ENCODE results near the gene MTOR. TPM values are rescaled to one million over a fixed set of nuclear protein-coding genes. Genes with fewer than 3 reads are reported as not detected.

The MTOR gene
- total and polyA plus RNA-seq, 2 experiments from 2014 or later, result 17.2 to 37.7 TPM

- Histone ChIP-seq H3K9me2 (replicated peaks; ENCODE audit: insufficient read depth) (no peaks in the 10 kb centered on the region), H3K27ac (no peak overlapping the region), H3K9me3 (ENCODE audit: low read depth) (no peaks in the 10 kb centered on the region), H3K4me1 (ENCODE audit: insufficient read depth) (no peaks in the 10 kb centered on the region), H3K27me3 (no peaks in the 10 kb centered on the region), H4K20me1 (ENCODE audit: insufficient read depth, poor library complexity, severe bottlenecking) (no peaks in the 10 kb centered on the region), H3K79me2 (no peaks in the 10 kb centered on the region), H3K36me3 (replicated peaks; ENCODE audit: insufficient read depth, low read depth) (no peaks in the 10 kb centered on the region), H2AFZ (no peak overlapping the region), H3K4me2 (no peak overlapping the region), H3K4me3 (no peak overlapping the region)
- WGBS (ENCODE audit: low lambda C conversion rate, missing lambda C conversion rate), result 83% methylated on average over 3 of the region's 3 CpGs
- DNase-seq (ENCODE audit: low spot score), result no peak
- TF ChIP-seq CTCF (IDR thresholded peaks at IDR 0.05; ENCODE audit: poor library complexity), result no peak
- TF ChIP-seq EZH2 (IDR thresholded peaks at IDR 0.05; ENCODE audit: borderline replicate concordance), result no peak
- TF ChIP-seq EZH2phosphoT487 (IDR thresholded peaks at IDR 0.05; ENCODE audit: low read depth, severe bottlenecking, unreplicated experiment), result no peak
Observed at GRCh38 chr1:11286735-11287410, 24.5 kb upstream of the MTOR start.

- no peak for DNase-seq (ENCODE audit: low spot score)
- H3K79me2 ChIP-seq, result no peaks in the 10 kb centered on the region
- no peaks in the 10 kb centered on the region for H4K20me1 ChIP-seq (ENCODE audit: insufficient read depth, poor library complexity, severe bottlenecking)
- no peaks in the 10 kb centered on the region for H3K9me3 ChIP-seq (ENCODE audit: low read depth)
- WGBS (ENCODE audit: low lambda C conversion rate, missing lambda C conversion rate), result 87% methylated on average over 7 of the region's 7 CpGs
- H3K27me3 ChIP-seq, result no peaks in the 10 kb centered on the region
- H3K36me3 ChIP-seq (replicated peaks; ENCODE audit: insufficient read depth, low read depth), result no peaks in the 10 kb centered on the region
- no peak overlapping the region for H3K4me3 ChIP-seq
- peak; percentile 46 for TF ChIP-seq CTCF (IDR thresholded peaks at IDR 0.05; ENCODE audit: poor library complexity)
- TF ChIP-seq EZH2 (IDR thresholded peaks at IDR 0.05; ENCODE audit: borderline replicate concordance), result no peak
- no peak for TF ChIP-seq EZH2phosphoT487 (IDR thresholded peaks at IDR 0.05; ENCODE audit: low read depth, severe bottlenecking, unreplicated experiment)
- H3K9me2 ChIP-seq (replicated peaks; ENCODE audit: insufficient read depth), result no peaks in the 10 kb centered on the region
- no peak overlapping the region for H2AFZ ChIP-seq
- H3K4me2 ChIP-seq, result no peak overlapping the region
- H3K27ac ChIP-seq, result no peak overlapping the region
- no peaks in the 10 kb centered on the region for H3K4me1 ChIP-seq (ENCODE audit: insufficient read depth)
Observed at GRCh38 chr1:11285883-11286734, 23.8 kb upstream of the MTOR start.

GRCh38 chr1:11284784-11285183 is 22.4 kb upstream of the MTOR start:
- H3K27me3 ChIP-seq, result no peaks in the 10 kb centered on the region
- TF ChIP-seq EZH2phosphoT487 (IDR thresholded peaks at IDR 0.05; ENCODE audit: low read depth, severe bottlenecking, unreplicated experiment), result no peak
- no peak for TF ChIP-seq CTCF (IDR thresholded peaks at IDR 0.05; ENCODE audit: poor library complexity)
- no peak for TF ChIP-seq EZH2 (IDR thresholded peaks at IDR 0.05; ENCODE audit: borderline replicate concordance)
- H3K27ac ChIP-seq, result no peak overlapping the region
- DNase-seq (ENCODE audit: low spot score), result no peak
- H3K79me2 ChIP-seq, result no peaks in the 10 kb centered on the region
- no peaks in the 10 kb centered on the region for H3K4me1 ChIP-seq (ENCODE audit: insufficient read depth)
- no peaks in the 10 kb centered on the region for H3K36me3 ChIP-seq (replicated peaks; ENCODE audit: insufficient read depth, low read depth)
- H4K20me1 ChIP-seq (ENCODE audit: insufficient read depth, poor library complexity, severe bottlenecking), result peaks cover under 1% of the 10 kb centered on the region
- no peak overlapping the region for H3K4me3 ChIP-seq
- no peaks in the 10 kb centered on the region for H3K9me3 ChIP-seq (ENCODE audit: low read depth)
- no peak overlapping the region for H2AFZ ChIP-seq
- WGBS (ENCODE audit: low lambda C conversion rate, missing lambda C conversion rate), result 83% methylated on average over 6 of the region's 6 CpGs
- H3K4me2 ChIP-seq, result no peak overlapping the region
- no peaks in the 10 kb centered on the region for H3K9me2 ChIP-seq (replicated peaks; ENCODE audit: insufficient read depth)
